Esophagus muscularis mucosa (tissue), 4 donors: ENCODE data around the gene SALL3. TPM values are rescaled to one million over a fixed set of nuclear protein-coding genes. Genes with fewer than 3 reads are reported as not detected.

Experiments
- DNase-seq: peaks from one replicate; pipeline ENCODE4 v3.0.0-alpha.2; 2017; ENCODE audit errors: extremely low spot score
- H3K27ac ChIP-seq, 4 donors: fragments of 200-600 bp; sonication (generic); replicated peaks in 1 of 4; 1 replicate in 3 of 4; 2 replicates in 1 of 4; pipeline ENCODE4 v1.5.1; 2016 to 2019; ENCODE audit warnings: mild to moderate bottlenecking in 1 of 4
- H3K27me3 ChIP-seq, 4 donors: fragments of 200-600 bp; sonication (generic); one replicate each; pipeline versions ENCODE4 v1.5.1 to v1.6.0; 2016 to 2019
- H3K36me3 ChIP-seq, 4 donors: fragments of 200-600 bp; sonication (generic); one replicate each; pipeline ENCODE4 v1.5.1; 2016 to 2019
- H3K4me1 ChIP-seq, 4 donors: fragments of 200-600 bp; sonication (generic); one replicate each; pipeline ENCODE4 v1.5.1; 2016 to 2019
- H3K4me3 ChIP-seq, 4 donors: fragments of 200-600 bp; sonication (generic); 1 replicate in 2 of 4; 2 replicates in 2 of 4; pipeline ENCODE4 v1.5.1; 2016 to 2019; ENCODE audit warnings: mild to moderate bottlenecking in 4 of 4, moderate library complexity in 1 of 4
- H3K9me3 ChIP-seq, 4 donors: fragments of 200-600 bp; sonication (generic); 1 replicate in 3 of 4; 2 replicates in 1 of 4; pipeline ENCODE4 v1.5.1; 2016 to 2019
- CTCF ChIP-seq, 3 experiments: fragments of 200-600 bp in 2 of 3; fragments of 450-650 bp in 1 of 3; sonication (generic) in 2 of 3; IDR thresholded peaks; one replicate each; pipeline ENCODE4 v1.5.1; 2017 to 2019; ENCODE audit warnings: antibody characterized with exemption in 3 of 3, mild to moderate bottlenecking in 2 of 3, moderate library complexity in 1 of 3
- EP300 ChIP-seq: sonication (generic); formaldehyde crosslinking; IDR thresholded peaks from one replicate; pipeline ENCODE4 v1.6.1; 2017; ENCODE audit warnings: antibody characterized with exemption
- POLR2A ChIP-seq: fragments of 450-650 bp; IDR thresholded peaks from one replicate; pipeline ENCODE4 v1.6.1; 2017; ENCODE audit warnings: antibody characterized with exemption, moderate library complexity, mild to moderate bottlenecking, low read depth
- POLR2AphosphoS5 ChIP-seq, 2 donors: sonication (generic); formaldehyde crosslinking; IDR thresholded peaks; one replicate each; pipeline ENCODE4 v1.6.1; 2017; ENCODE audit warnings: antibody characterized with exemption in 2 of 2
- WGBS: methylation state at CpG from one replicate; pipeline ENCODE4 v1.1.5; 2018; 5-methylcytosine and 5-hydroxymethylcytosine counted together
- intact Hi-C: fragments of 100-400 bp; cut with DNase I; formaldehyde crosslinking; loops from one replicate; pipeline ENCODE4 v1.15.1; 2023
- total RNA-seq, 4 donors: library from RNA; depleted of rRNA; stranded (reverse); fragments of >200 nt; gene quantifications; one replicate each; pipeline versions ENCODE4 v1.1.0 to v1.2.1, GENCODE V29; 2016

The SALL3 gene
- total RNA-seq, 4 donors from 2014 or later, result not detected

GRCh38 chr18:79008356-79008940 lies 28.8 kb downstream of the SALL3 start:
- no peaks in the 10 kb centered on the region for H3K4me1 ChIP-seq
- WGBS, result 90% methylated on average over 13 of the region's 21 CpGs

GRCh38 chr18:79010802-79011201 lies 31.2 kb downstream of the SALL3 start:
- H3K4me3 ChIP-seq, result no peak overlapping the region
- peaks cover 0 to 33% (median 0%) of the 10 kb centered on the region in 4 donors for H3K27me3 ChIP-seq
- H3K36me3 ChIP-seq, result no peaks in the 10 kb centered on the region
- intact Hi-C loops, result no loop called here
- WGBS, result 81% methylated on average over 9 of the region's 9 CpGs
- no peak overlapping the region for H3K27ac ChIP-seq
- no peak for DNase-seq
- no peaks in the 10 kb centered on the region for H3K9me3 ChIP-seq
- no peaks in the 10 kb centered on the region for H3K4me1 ChIP-seq
- TF ChIP-seq EP300 (no peak), CTCF (IDR thresholded peaks at IDR 0.05) (no peak), POLR2AphosphoS5 (IDR thresholded peaks at IDR 0.05) (no peak)

More at GRCh38 chr18:79008356-79008940, 28.8 kb downstream of the SALL3 start:
- no peaks in the 10 kb centered on the region for H3K36me3 ChIP-seq
- H3K27ac ChIP-seq, result no peak overlapping the region
- intact Hi-C loops, result no loop called here
- no peak overlapping the region for H3K4me3 ChIP-seq
- TF ChIP-seq POLR2A (no peak), EP300 (no peak), POLR2AphosphoS5 (IDR thresholded peaks at IDR 0.05) (no peak), CTCF (IDR thresholded peaks at IDR 0.05) (no peak)
- H3K27me3 ChIP-seq, result peaks cover 0 to 32% (median 0%) of the 10 kb centered on the region in 4 donors
- DNase-seq, result peak; percentile 88
- H3K9me3 ChIP-seq, result no peaks in the 10 kb centered on the region

GRCh38 chr18:79011300-79011870 lies 31.8 kb downstream of the SALL3 start:
- H3K9me3 ChIP-seq, result no peaks in the 10 kb centered on the region
- no peaks in the 10 kb centered on the region for H3K4me1 ChIP-seq
- H3K36me3 ChIP-seq, result no peaks in the 10 kb centered on the region
- no peak for TF ChIP-seq EP300
- no peak for TF ChIP-seq POLR2A
- TF ChIP-seq CTCF (IDR thresholded peaks at IDR 0.05), result no peak
- TF ChIP-seq POLR2AphosphoS5 (IDR thresholded peaks at IDR 0.05), result no peak
- no peak overlapping the region for H3K27ac ChIP-seq
- peak; percentile 39 for DNase-seq
- 83% methylated on average over 13 of the region's 17 CpGs for WGBS
- intact Hi-C loops, result no loop called here
- H3K27me3 ChIP-seq, result peaks cover 0 to 27% (median 0%) of the 10 kb centered on the region in 4 donors
- H3K4me3 ChIP-seq, result no peak overlapping the region

GRCh38 chr18:79013869-79014268 lies 34.3 kb downstream of the SALL3 start:
- peaks cover 0 to 32% (median 0%) of the 10 kb centered on the region in 4 donors for H3K27me3 ChIP-seq
- TF ChIP-seq EP300 (no peak), POLR2A (no peak), CTCF (IDR thresholded peaks at IDR 0.05) (no peak), POLR2AphosphoS5 (IDR thresholded peaks at IDR 0.05) (no peak)
- DNase-seq, result no peak
- H3K36me3 ChIP-seq, result no peaks in the 10 kb centered on the region
- H3K4me1 ChIP-seq, result no peaks in the 10 kb centered on the region
- H3K4me3 ChIP-seq, result no peak overlapping the region
- H3K9me3 ChIP-seq, result no peaks in the 10 kb centered on the region
- WGBS, result 81% methylated on average over 10 of the region's 10 CpGs
- intact Hi-C loops, result no loop called here
- no peak overlapping the region for H3K27ac ChIP-seq

GRCh38 chr18:79018911-79019310 lies 39.3 kb downstream of the SALL3 start:
- 85% methylated on average over 12 of the region's 12 CpGs for WGBS
- Histone ChIP-seq H3K4me3 (no peak overlapping the region), H3K9me3 (peaks cover 0 to 13% (median 10%) of the 10 kb centered on the region in 4 donors), H3K36me3 (no peaks in the 10 kb centered on the region), H3K4me1 (no peaks in the 10 kb centered on the region), H3K27ac (no peak overlapping the region), H3K27me3 (peaks cover 0 to 42% (median 0%) of the 10 kb centered on the region in 4 donors)
- TF ChIP-seq CTCF (IDR thresholded peaks at IDR 0.05) (no peak), POLR2AphosphoS5 (IDR thresholded peaks at IDR 0.05) (no peak), POLR2A (no peak), EP300 (no peak)
- DNase-seq, result no peak
- intact Hi-C loops, result no loop called here
